ENCODE results near the gene QRICH2.

The QRICH2 gene

GRCh38 chr17:76272541-76273444 lies 35.3 kb downstream of the QRICH2 start:
- TF ChIP-seq, protein P1, sequence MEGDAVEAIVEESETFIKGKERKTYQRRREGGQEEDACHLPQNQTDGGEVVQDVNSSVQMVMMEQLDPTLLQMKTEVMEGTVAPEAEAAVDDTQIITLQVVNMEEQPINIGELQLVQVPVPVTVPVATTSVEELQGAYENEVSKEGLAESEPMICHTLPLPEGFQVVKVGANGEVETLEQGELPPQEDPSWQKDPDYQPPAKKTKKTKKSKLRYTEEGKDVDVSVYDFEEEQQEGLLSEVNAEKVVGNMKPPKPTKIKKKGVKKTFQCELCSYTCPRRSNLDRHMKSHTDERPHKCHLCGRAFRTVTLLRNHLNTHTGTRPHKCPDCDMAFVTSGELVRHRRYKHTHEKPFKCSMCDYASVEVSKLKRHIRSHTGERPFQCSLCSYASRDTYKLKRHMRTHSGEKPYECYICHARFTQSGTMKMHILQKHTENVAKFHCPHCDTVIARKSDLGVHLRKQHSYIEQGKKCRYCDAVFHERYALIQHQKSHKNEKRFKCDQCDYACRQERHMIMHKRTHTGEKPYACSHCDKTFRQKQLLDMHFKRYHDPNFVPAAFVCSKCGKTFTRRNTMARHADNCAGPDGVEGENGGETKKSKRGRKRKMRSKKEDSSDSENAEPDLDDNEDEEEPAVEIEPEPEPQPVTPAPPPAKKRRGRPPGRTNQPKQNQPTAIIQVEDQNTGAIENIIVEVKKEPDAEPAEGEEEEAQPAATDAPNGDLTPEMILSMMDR (conservative IDR thresholded peaks at IDR 0.05; ENCODE audit: low read length): no peak
- no peak for DNase-seq (ENCODE audit: low read depth)
- H3K4me3 ChIP-seq (ENCODE audit: low read length): no peak overlapping the region

GRCh38 chr17:76271669-76272540 lies 36.2 kb downstream of the QRICH2 start:
- TF ChIP-seq, protein P1 (conservative IDR thresholded peaks at IDR 0.05; ENCODE audit: low read length): no peak
- no peak for DNase-seq (ENCODE audit: low read depth)
- no peak overlapping the region for H3K4me3 ChIP-seq (ENCODE audit: low read length)

DNA sequence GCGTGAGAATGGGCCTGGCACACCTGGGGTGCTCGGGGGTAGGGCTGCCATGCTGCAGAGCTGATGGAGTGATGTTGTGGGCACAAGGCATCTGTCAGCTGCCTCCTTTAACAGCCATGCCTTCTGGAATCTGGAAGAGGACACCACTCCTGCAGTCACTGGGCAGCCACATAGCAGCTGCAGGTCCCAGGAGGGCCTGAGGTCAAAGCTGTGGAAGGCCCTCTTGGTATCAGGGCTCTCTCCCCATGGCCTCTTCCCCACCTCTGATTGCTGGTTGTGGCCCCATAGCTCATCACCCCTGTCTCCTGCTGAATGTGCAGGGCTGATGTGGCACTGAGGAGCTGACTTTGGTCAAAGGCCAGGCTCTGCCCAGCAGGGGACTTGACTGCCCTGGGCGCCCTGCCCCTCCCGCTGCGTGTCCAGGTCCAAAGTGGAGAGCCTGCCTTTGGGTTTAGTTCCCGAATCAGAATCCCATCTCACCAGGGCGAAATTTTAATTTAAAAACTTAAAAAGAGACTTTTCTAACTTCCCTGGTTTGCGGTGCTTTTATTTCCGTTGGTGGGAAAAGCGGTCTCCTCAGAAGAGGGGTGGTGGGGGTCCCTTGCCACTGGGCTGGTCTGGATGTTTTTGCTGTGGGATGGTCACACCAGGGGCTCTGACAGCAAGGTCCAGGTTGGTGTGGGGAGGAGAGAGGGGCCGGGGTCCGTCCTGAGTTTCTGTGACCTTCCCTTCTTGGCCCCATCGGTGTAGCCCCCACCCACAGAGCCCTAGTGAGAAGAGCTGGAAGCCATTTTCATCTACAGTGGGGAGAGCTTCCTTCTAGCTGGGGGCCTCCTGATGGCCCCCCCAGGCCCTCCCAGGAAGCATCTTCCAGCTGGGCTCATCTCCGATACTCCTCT lies 37.1 kb downstream of the QRICH2 start:
- no peak overlapping the region for H3K4me3 ChIP-seq (ENCODE audit: low read length)
- no peak for DNase-seq (ENCODE audit: low read depth)
- TF ChIP-seq, protein P1 (conservative IDR thresholded peaks at IDR 0.05; ENCODE audit: low read length): no peak

DNA sequence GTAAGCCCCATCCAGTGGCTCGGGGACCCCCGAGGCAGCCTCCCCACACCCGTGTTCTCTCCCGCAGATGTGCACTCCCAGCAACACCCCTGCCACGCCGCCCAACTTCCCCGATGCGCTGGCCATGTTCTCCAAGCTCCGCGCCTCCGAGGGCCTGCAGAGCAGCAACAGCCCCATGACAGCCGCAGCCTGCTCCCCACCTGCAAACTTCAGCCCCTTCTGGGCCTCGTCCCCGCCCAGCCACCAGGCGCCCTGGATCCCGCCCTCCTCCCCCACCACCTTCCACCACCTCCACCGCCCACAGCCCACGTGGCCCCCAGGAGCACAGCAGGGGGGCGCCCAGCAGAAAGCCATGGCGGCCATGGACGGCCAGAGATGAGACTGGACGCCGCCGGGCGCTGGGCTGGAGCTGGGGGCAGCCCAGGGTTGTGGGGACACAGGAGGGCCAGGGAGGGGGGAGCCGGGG lies 37.9 kb downstream of the QRICH2 start:
- TF ChIP-seq, protein P1 (conservative IDR thresholded peaks at IDR 0.05; ENCODE audit: low read length): no peak
- H3K4me3 ChIP-seq (ENCODE audit: low read length): no peak overlapping the region
- DNase-seq (ENCODE audit: low read depth): no peak

GRCh38 chr17:76268991-76269981 lies 38.8 kb downstream of the QRICH2 start:
- TF ChIP-seq, protein P1 (conservative IDR thresholded peaks at IDR 0.05; ENCODE audit: low read length): no peak
- DNase-seq (ENCODE audit: low read depth): no peak
- H3K4me3 ChIP-seq (ENCODE audit: low read length): no peak overlapping the region
